Gastroesophageal sphincter (tissue), 4 donors: Measurements from ENCODE around the gene MRFAP1. TPM values are rescaled to one million over a fixed set of nuclear protein-coding genes. Genes with fewer than 3 reads are reported as not detected.

Experiments used
- ATAC-seq: fragments of 150-250 bp; one replicate; pipeline ENCODE4 v1.9.1; 2016; ENCODE audit warnings: mild to moderate bottlenecking, moderate library complexity
- H3K27ac ChIP-seq, 4 donors: fragments of 200-600 bp; sonication (generic) in 3 of 4; 1 replicate in 3 of 4; 2 replicates in 1 of 4; pipeline ENCODE4 v1.5.1; 2016 to 2019
- H3K27me3 ChIP-seq: fragments of 200-600 bp; sonication (generic); one replicate; pipeline ENCODE4 v1.5.1; 2019
- H3K36me3 ChIP-seq, 2 donors: fragments of 200-600 bp; sonication (generic); one replicate each; pipeline ENCODE4 v1.5.1; 2019; ENCODE audit warnings: control low read depth in 1 of 2
- H3K4me1 ChIP-seq, 3 donors: fragments of 200-600 bp; sonication (generic); 1 replicate in 2 of 3; 2 replicates in 1 of 3; pipeline ENCODE4 v1.5.1; 2016 to 2019; ENCODE audit warnings: control low read depth in 2 of 3
- H3K4me3 ChIP-seq, 2 donors: fragments of 200-600 bp; sonication (generic); one replicate each; pipeline ENCODE4 v1.5.1; 2019; ENCODE audit warnings: mild to moderate bottlenecking in 1 of 2, moderate library complexity in 1 of 2
- H3K9me3 ChIP-seq, 3 donors: fragments of 200-600 bp; sonication (generic); one replicate each; pipeline ENCODE4 v1.5.1; 2017 to 2019; ENCODE audit warnings: control low read depth in 2 of 3
- CTCF ChIP-seq, 4 experiments: fragments of 200-600 bp in 2 of 4; fragments of 450-650 bp in 2 of 4; sonication (generic) in 1 of 4; IDR thresholded peaks; one replicate each; pipeline ENCODE4 v1.5.1; 2017 to 2019; ENCODE audit warnings: antibody characterized with exemption in 4 of 4, mild to moderate bottlenecking in 2 of 4, moderate library complexity in 2 of 4
- EP300 ChIP-seq: sonication (generic); formaldehyde crosslinking; IDR thresholded peaks from one replicate; pipeline ENCODE4 v1.6.1; 2017; ENCODE audit warnings: antibody characterized with exemption, mild to moderate bottlenecking
- POLR2A ChIP-seq, 2 donors: fragments of 450-650 bp; IDR thresholded peaks; one replicate each; pipeline ENCODE4 v1.6.1; 2017; ENCODE audit warnings: antibody characterized with exemption in 2 of 2, mild to moderate bottlenecking in 2 of 2, moderate library complexity in 1 of 2
- POLR2AphosphoS5 ChIP-seq: sonication (generic); formaldehyde crosslinking; IDR thresholded peaks from one replicate; pipeline ENCODE4 v1.6.1; 2017; ENCODE audit warnings: antibody characterized with exemption
- WGBS, 2 donors: methylation state at CpG; one replicate each; pipeline ENCODE4 v1.1.5; 2018; ENCODE audit warnings: low coverage in 1 of 2; 5-methylcytosine and 5-hydroxymethylcytosine counted together
- total RNA-seq, 4 donors: library from RNA; depleted of rRNA; stranded (reverse); fragments of >200 nt; gene quantifications; one replicate each; pipeline ENCODE4 v1.1.0, GENCODE V29; 2016

The MRFAP1 gene
- total RNA-seq, 4 donors from 2014 or later = 202 to 358 (median 277) TPM

- ATAC-seq = no peak
- no peaks in the 10 kb centered on the region for H3K27me3 ChIP-seq
- no peak overlapping the region for H3K4me3 ChIP-seq
- WGBS, 2 donors = 82 to 85% methylated on average over 3 to 9 of the region's 11 CpGs
- H3K36me3 ChIP-seq = peaks cover 0 to 8% of the 10 kb centered on the region in 2 donors
- TF ChIP-seq POLR2AphosphoS5 (no peak), CTCF (IDR thresholded peaks at IDR 0.05) (no peak), EP300 (no peak), POLR2A (IDR thresholded peaks at IDR 0.05) (no peak)
- peaks cover 0 to 5% (median 0%) of the 10 kb centered on the region in 3 donors for H3K9me3 ChIP-seq
- peaks cover 0 to under 1% (median 0%) of the 10 kb centered on the region in 3 donors for H3K4me1 ChIP-seq
- no peak overlapping the region for H3K27ac ChIP-seq
These were observed 42.5 kb downstream of the MRFAP1 start for GRCh38 chr4:6682862-6683590.

- no peak for TF ChIP-seq EP300
- TF ChIP-seq POLR2AphosphoS5 = no peak
- no peak for TF ChIP-seq POLR2A (IDR thresholded peaks at IDR 0.05)
- no peak for TF ChIP-seq CTCF (IDR thresholded peaks at IDR 0.05)
- peaks cover 0 to 8% of the 10 kb centered on the region in 2 donors for H3K36me3 ChIP-seq
- 69% methylated on average over 3 of the region's 11 CpGs; no CpG with 5 or more reads in 1 of the 2 donors for WGBS, 2 donors
- H3K9me3 ChIP-seq = peaks cover 0 to 5% (median 0%) of the 10 kb centered on the region in 3 donors
- no peaks in the 10 kb centered on the region for H3K27me3 ChIP-seq
- ATAC-seq = no peak
- H3K4me3 ChIP-seq = no peak overlapping the region
- no peaks in the 10 kb centered on the region for H3K4me1 ChIP-seq
- no peak overlapping the region for H3K27ac ChIP-seq
These were observed 44.2 kb downstream of the MRFAP1 start for GRCh38 chr4:6684656-6685055.

GRCh38 chr4:6686104-6686787 lies 45.8 kb downstream of the MRFAP1 start:
- ATAC-seq = no peak
- H3K4me1 ChIP-seq = no peaks in the 10 kb centered on the region
- H3K27me3 ChIP-seq = no peaks in the 10 kb centered on the region
- WGBS, 2 donors = 86% methylated on average over 1 of the region's 4 CpGs; no CpG with 5 or more reads in 1 of the 2 donors
- H3K36me3 ChIP-seq = no peaks in the 10 kb centered on the region
- H3K27ac ChIP-seq = no peak overlapping the region
- H3K9me3 ChIP-seq = no peaks in the 10 kb centered on the region
- TF ChIP-seq CTCF (IDR thresholded peaks at IDR 0.05) = no peak
- no peak for TF ChIP-seq POLR2A (IDR thresholded peaks at IDR 0.05)
- no peak for TF ChIP-seq POLR2AphosphoS5
- TF ChIP-seq EP300 = no peak
- H3K4me3 ChIP-seq = no peak overlapping the region

- H3K27ac ChIP-seq = no peak overlapping the region
These were observed 47.7 kb downstream of the MRFAP1 start for GRCh38 chr4:6687947-6688878.

More at GRCh38 chr4:6687947-6688878, 47.7 kb downstream of the MRFAP1 start:
- no peak for ATAC-seq
- WGBS, 2 donors = 90% methylated on average over 5 to 15 of the region's 24 CpGs
- no peak for TF ChIP-seq EP300
- TF ChIP-seq POLR2A (IDR thresholded peaks at IDR 0.05) = no peak
- no peak for TF ChIP-seq CTCF (IDR thresholded peaks at IDR 0.05)
- no peak for TF ChIP-seq POLR2AphosphoS5
- H3K4me1 ChIP-seq = no peaks in the 10 kb centered on the region
- no peaks in the 10 kb centered on the region for H3K27me3 ChIP-seq
- H3K9me3 ChIP-seq = no peaks in the 10 kb centered on the region
- H3K36me3 ChIP-seq = no peaks in the 10 kb centered on the region
- no peak overlapping the region for H3K4me3 ChIP-seq
